ENCODE measurements around the gene PTGES. TPM values are rescaled to one million over a fixed set of nuclear protein-coding genes. Genes with fewer than 3 reads are reported as not detected.

PTGES gene
- total RNA-seq, 1 experiment from 2014 or later, result 17.2 TPM

DNA sequence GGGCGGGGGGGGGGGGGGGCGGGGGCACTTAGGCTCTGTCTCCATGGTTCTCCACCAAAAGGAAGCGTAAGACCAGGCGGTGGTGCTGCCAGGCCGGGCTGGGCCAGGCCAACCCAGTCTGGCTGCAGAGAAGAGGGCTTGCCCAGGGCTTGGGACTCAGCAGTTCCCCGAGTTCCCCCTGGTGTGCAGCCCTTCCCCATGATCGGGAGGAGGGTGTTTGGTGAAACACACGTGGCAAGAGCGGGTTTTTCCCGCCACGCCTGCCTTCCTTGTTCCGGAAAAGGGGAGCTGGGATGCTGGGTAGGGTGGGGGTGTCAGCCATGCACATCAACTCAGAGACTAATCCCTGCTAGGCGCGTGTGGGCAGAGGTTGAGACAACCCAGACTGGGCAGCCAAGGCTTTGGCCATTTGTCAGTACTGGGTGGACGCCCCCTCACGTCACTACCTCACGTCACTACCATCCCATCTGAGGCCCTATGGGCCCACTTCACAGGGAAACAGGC lies 54.5 kb downstream of the PTGES start:
- CTCF ChIA-PET, result interaction anchor here (1.0 kb wide), 1 partner anchor 22 kb away, joined by 3 read pairs; no protein-coding TSS in a partner anchor

DNA sequence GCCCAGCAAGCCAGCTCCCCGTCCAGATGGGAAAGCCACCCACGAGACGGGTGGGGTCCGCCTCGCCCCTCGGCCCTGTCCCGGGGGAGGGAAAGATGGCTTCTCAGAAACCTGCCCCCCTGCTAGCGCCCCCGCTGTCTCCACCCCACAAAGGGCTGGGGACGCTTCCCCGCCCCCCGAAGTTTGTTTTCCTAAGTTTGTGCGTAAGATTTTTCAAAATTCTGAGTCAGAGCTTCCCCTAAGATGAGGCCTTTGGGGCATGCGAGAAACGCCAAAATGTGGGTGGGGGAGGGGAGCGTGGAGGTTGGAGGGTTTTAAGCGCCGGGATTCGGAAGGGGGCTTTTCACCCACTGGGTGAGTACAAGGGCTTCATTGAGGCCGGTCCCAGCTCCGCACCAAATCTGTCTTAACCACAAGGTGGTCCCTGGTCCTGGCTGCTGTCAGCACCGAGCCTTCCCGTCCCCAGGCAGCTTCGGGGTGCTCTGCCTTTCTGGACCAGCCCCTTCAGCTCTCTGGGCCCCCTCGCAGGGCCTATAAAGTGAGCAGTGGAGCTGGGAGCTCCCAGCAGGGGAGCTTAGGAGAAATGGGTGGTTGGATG lies 55.1 kb downstream of the PTGES start:
- POLR2A ChIA-PET, result no interaction called here
- no peaks in the 10 kb centered on the region for H3K9me2 ChIP-seq (ENCODE audit: insufficient read depth)
- peak overlapping the region; percentile 99 for H3K4me2 ChIP-seq (ENCODE audit: low read length)
- H3K27me3 ChIP-seq (ENCODE audit: insufficient read depth, low read length), result no peaks in the 10 kb centered on the region
- ATAC-seq, result peak; percentile 20; the same call in 1 of the 2 replicates
- no peak for DNase-seq (ENCODE audit: low read depth, low spot score)
- H3K4me3 ChIP-seq (replicated peaks in 1 of 2; ENCODE audit: low read depth in 1 of 2, low read length in 2 of 2), result peak overlapping the region; percentile 46 to 65
- H3K27ac ChIP-seq (ENCODE audit: low read depth, low read length), result peak overlapping the region; percentile 46; the same call in 1 of the 2 replicates
- intact Hi-C loops (cut with micrococcal nuclease), result no loop called here
- H3K4me1 ChIP-seq (ENCODE audit: control insufficient read depth in 1 of 2, insufficient read depth in 2 of 2, low read length in 2 of 2), result peaks cover 32 to 42% of the 10 kb centered on the region in 2 experiments
- RAD21 ChIA-PET (ENCODE audit: low non-redundant PET in 1 of 2, low total read pairs in 2 of 2, uncharacterized antibody in 2 of 2, unreplicated experiment in 2 of 2), result no interaction called here
- CTCF ChIA-PET, result interaction anchor here (0.9 to 1.5 kb wide), 3 partner anchors 23 to 93 kb away, joined by 3 to 6 read pairs (median 3); no protein-coding TSS in a partner anchor
- H2AFZ ChIP-seq (ENCODE audit: low read depth, low read length, poor library complexity, severe bottlenecking), result no peak overlapping the region
- 0 out of 2 replicates have a peak, but pooled peaks cover 3% of the 10 kb centered on the region for H3K79me2 ChIP-seq (ENCODE audit: insufficient read depth, low read length)
- no TSS peak for BruUV-seq (replicated peaks)
- no peaks in the 10 kb centered on the region for H3K36me3 ChIP-seq (ENCODE audit: control insufficient read depth in 1 of 2, insufficient read depth in 2 of 2, low read length in 2 of 2)
- H4K20me1 ChIP-seq (ENCODE audit: insufficient read depth), result no peaks in the 10 kb centered on the region
- TF ChIP-seq, protein P1, sequence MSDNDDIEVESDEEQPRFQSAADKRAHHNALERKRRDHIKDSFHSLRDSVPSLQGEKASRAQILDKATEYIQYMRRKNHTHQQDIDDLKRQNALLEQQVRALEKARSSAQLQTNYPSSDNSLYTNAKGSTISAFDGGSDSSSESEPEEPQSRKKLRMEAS (IDR thresholded peaks at IDR 0.05), result 0 out of 2 replicates have a peak, but pooled peaks have one; percentile 28
- TF ChIP-seq TCF7L2 (IDR thresholded peaks at IDR 0.05; ENCODE audit: borderline replicate concordance, extremely low read depth, insufficient read depth, insufficient read length), result no peak
- H3K9ac ChIP-seq (ENCODE audit: low read length), result peak overlapping the region; percentile 83
- no peaks in the 10 kb centered on the region for H3K9me3 ChIP-seq (ENCODE audit: control insufficient read depth in 1 of 2, insufficient read depth in 1 of 2, low read depth in 1 of 2, low read length in 2 of 2)

More for the DNA sequence above, 54.5 kb downstream of the PTGES start:
- Histone ChIP-seq H3K79me2 (ENCODE audit: insufficient read depth, low read length) (0 out of 2 replicates have a peak, but pooled peaks cover 3% of the 10 kb centered on the region), H3K9me3 (ENCODE audit: control insufficient read depth in 1 of 2, insufficient read depth in 1 of 2, low read depth in 1 of 2, low read length in 2 of 2) (no peaks in the 10 kb centered on the region), H3K27ac (ENCODE audit: low read depth, low read length) (no peak overlapping the region), H3K9ac (ENCODE audit: low read length) (no peak overlapping the region), H3K4me2 (ENCODE audit: low read length) (no peak overlapping the region), H3K4me1 (ENCODE audit: control insufficient read depth in 1 of 2, insufficient read depth in 2 of 2, low read length in 2 of 2) (peaks cover 32 to 37% of the 10 kb centered on the region in 2 experiments), H3K27me3 (ENCODE audit: insufficient read depth, low read length) (no peaks in the 10 kb centered on the region), H4K20me1 (ENCODE audit: insufficient read depth) (no peaks in the 10 kb centered on the region), H3K36me3 (ENCODE audit: control insufficient read depth in 1 of 2, insufficient read depth in 2 of 2, low read length in 2 of 2) (no peaks in the 10 kb centered on the region), H3K4me3 (replicated peaks in 1 of 2; ENCODE audit: low read depth in 1 of 2, low read length in 2 of 2) (no peak overlapping the region), H3K9me2 (ENCODE audit: insufficient read depth) (no peaks in the 10 kb centered on the region), H2AFZ (ENCODE audit: low read depth, low read length, poor library complexity, severe bottlenecking) (no peak overlapping the region)
- ATAC-seq, result no peak
- ChIA-PET RAD21 (ENCODE audit: low non-redundant PET in 1 of 2, low total read pairs in 2 of 2, uncharacterized antibody in 2 of 2, unreplicated experiment in 2 of 2) (no interaction called here), POLR2A (no interaction called here)
- intact Hi-C loops (cut with micrococcal nuclease), result no loop called here
- DNase-seq (ENCODE audit: low read depth, low spot score), result no peak
- TF ChIP-seq EGR1 (IDR thresholded peaks at IDR 0.05; ENCODE audit: low read depth), result no peak
- no TSS peak for BruUV-seq (replicated peaks)

Data from HCT116 (cell line).